Endothelial cell of umbilical vein (primary cell): ENCODE data around the gene ARNT2. TPM values are rescaled to one million over a fixed set of nuclear protein-coding genes. Genes with fewer than 3 reads are reported as not detected.

ENCODE experiments used
- BruUV-seq: library from RNA; stranded (reverse); fragments of 400-500 nt; replicated peaks from 2 replicates; lab custom pipeline; 2021; lab: Mats Ljungman, UMichigan
- CTCF ChIA-PET: fragments of 300-600, 350-600 bp; sonication (Branson Sonifier 250); formaldehyde crosslinking; loops from one replicate; lab custom pipeline; 2021; ENCODE audit warnings: antibody characterized with exemption, inconsistent platforms; lab: Charles Lee
- POLR2A ChIA-PET: fragments of 300-600, 350-600 bp; sonication (Branson Sonifier 250); formaldehyde crosslinking; loops from one replicate; lab custom pipeline; 2021; ENCODE audit warnings: antibody characterized with exemption, inconsistent platforms; lab: Charles Lee
- DNase-seq: peaks from one replicate; pipeline ENCODE4 v3.0.0-alpha.2; 2011; ENCODE audit warnings: low read depth, low spot score
- FAIRE-seq: peaks from 2 replicates; lab custom pipeline; 2011; peaks lifted over from hg19 to GRCh38; lab: Jason Lieb, UNC
- H2AFZ ChIP-seq: 2 replicates; pipeline ENCODE4 v1.6.0; 2012; ENCODE audit warnings: low read depth, low read length, control low read depth, inconsistent platforms
- H3K27ac ChIP-seq: 2 replicates; pipeline ENCODE4 v1.5.1; 2011; ENCODE audit warnings: low read depth, mild to moderate bottlenecking, control low read depth, low read length, moderate library complexity; ENCODE audit not compliant: insufficient read depth
- H3K27me3 ChIP-seq, 2 experiments: 2 replicates each; pipeline versions ENCODE4 v1.6.0 to v1.6.1; 2011; ENCODE audit warnings: low read length in 2 of 2, mixed read lengths in 1 of 2; ENCODE audit not compliant: control insufficient read depth in 2 of 2, insufficient read depth in 2 of 2
- H3K36me3 ChIP-seq, 2 experiments: 2 replicates in 1 of 2; 3 replicates in 1 of 2; pipeline ENCODE4 v1.5.1; 2011; ENCODE audit warnings: low read length in 2 of 2, mild to moderate bottlenecking in 1 of 2, moderate library complexity in 1 of 2; ENCODE audit not compliant: control insufficient read depth in 2 of 2, insufficient read depth in 2 of 2; ENCODE audit errors: extremely low read depth in 1 of 2
- H3K4me1 ChIP-seq: 3 replicates; pipeline ENCODE4 v1.5.1; 2011; ENCODE audit warnings: mild to moderate bottlenecking, low read length; ENCODE audit not compliant: control insufficient read depth, insufficient read depth; ENCODE audit errors: extremely low read depth
- H3K4me2 ChIP-seq: 2 replicates; pipeline ENCODE4 v1.6.1; 2011; ENCODE audit warnings: low read length, control low read depth, mixed read lengths; ENCODE audit not compliant: insufficient read depth
- H3K4me3 ChIP-seq, 3 experiments: fragments of 200-600 bp in 1 of 3; sonication (generic), shearing (Covaris generic) in 1 of 3; replicated peaks in 1 of 3; 2 replicates each; pipeline ENCODE4 v1.5.1; 2011 to 2016; ENCODE audit warnings: control low read depth in 3 of 3, low read length in 3 of 3, mild to moderate bottlenecking in 2 of 3, inconsistent platforms in 1 of 3, low read depth in 1 of 3, moderate library complexity in 1 of 3; ENCODE audit not compliant: insufficient read depth in 1 of 3
- H3K79me2 ChIP-seq: 2 replicates; pipeline ENCODE4 v1.6.0; 2012; ENCODE audit warnings: low read length, inconsistent platforms; ENCODE audit not compliant: control insufficient read depth, insufficient read depth
- H3K9ac ChIP-seq: replicated peaks from 2 replicates; pipeline ENCODE3; 2011; ENCODE audit warnings: low read length, control low read depth; ENCODE audit not compliant: insufficient read depth; ENCODE audit errors: extremely low read depth
- H3K9me1 ChIP-seq: replicated peaks from 3 replicates; pipeline ENCODE4 v1.6.0; 2011; ENCODE audit warnings: mild to moderate bottlenecking, low read length; ENCODE audit not compliant: control insufficient read depth, insufficient read depth; ENCODE audit errors: extremely low read depth
- H3K9me3 ChIP-seq: replicated peaks from 2 replicates; pipeline ENCODE4 v1.5.1; 2012; ENCODE audit warnings: low read length, inconsistent platforms; ENCODE audit not compliant: control insufficient read depth, insufficient read depth
- H4K20me1 ChIP-seq: replicated peaks from 2 replicates; pipeline ENCODE3; 2011; ENCODE audit warnings: mild to moderate bottlenecking, low read length; ENCODE audit not compliant: control insufficient read depth, insufficient read depth; ENCODE audit errors: extremely low read depth
- EZH2 ChIP-seq: IDR thresholded peaks from 2 replicates; pipeline ENCODE4 v1.6.1; 2012; ENCODE audit warnings: borderline replicate concordance, low read depth, mild to moderate bottlenecking, moderate library complexity, low read length, inconsistent platforms; ENCODE audit not compliant: severe bottlenecking
- FOS ChIP-seq: IDR thresholded peaks from 2 replicates; pipeline ENCODE4 v1.6.1; 2011; ENCODE audit warnings: mild to moderate bottlenecking, low read length, moderate library complexity, borderline replicate concordance; ENCODE audit not compliant: insufficient read depth
- GATA2 ChIP-seq: IDR thresholded peaks from 2 replicates; pipeline ENCODE4 v1.7.0; 2011; ENCODE audit warnings: low read depth, mild to moderate bottlenecking, moderate library complexity, mixed read lengths, low read length; ENCODE audit not compliant: insufficient read length, insufficient read depth
- JUN ChIP-seq: IDR thresholded peaks from 2 replicates; pipeline ENCODE4 v1.6.1; 2011; ENCODE audit warnings: borderline replicate concordance, low read depth; ENCODE audit not compliant: insufficient read length, insufficient read depth
- MYC ChIP-seq: IDR thresholded peaks from one replicate; pipeline ENCODE4 v1.6.1; 2011; ENCODE audit warnings: mild to moderate bottlenecking, low read depth, low read length
- POLR2A ChIP-seq: IDR thresholded peaks from 2 replicates; pipeline ENCODE4 v1.6.1; 2012; ENCODE audit warnings: low read depth, mild to moderate bottlenecking, control low read depth, low read length
- POLR2AphosphoS5 ChIP-seq: IDR thresholded peaks from 2 replicates; pipeline ENCODE4 v1.6.1; 2012; ENCODE audit warnings: low read depth, mild to moderate bottlenecking, control low read depth, low read length, moderate library complexity; ENCODE audit not compliant: insufficient read depth
- dilution Hi-C: fragments of 300-500 bp; cut with MboI; formaldehyde crosslinking; loops from one replicate; pipeline ENCODE4 v1.15.0; 2019; ENCODE audit warnings: low sequenced_read_pairs; ENCODE audit not compliant: extremely low pct_ligation_motif_present
- intact Hi-C: fragments of 100-400 bp; cut with micrococcal nuclease; formaldehyde crosslinking; loops from one replicate; pipeline ENCODE4 v1.10.0; 2022
- polyA plus RNA-seq, 4 experiments: library from polyadenylated mRNA; depleted of rRNA in 3 of 4; stranded (reverse) in 3 of 4; unstranded in 1 of 4; fragments of >200 nt; gene quantifications; 2 replicates each; pipeline versions ENCODE4 v1.2.1 to v1.2.3, GENCODE V29; 2011 to 2012; ENCODE audit warnings: missing spikeins in 1 of 4
- total RNA-seq: library from RNA; stranded (reverse); gene quantifications from 2 replicates; pipeline ENCODE4 v1.2.3, GENCODE V29; 2021
- TF ChIP-seq, protein P1 (sequence below): IDR thresholded peaks from 2 replicates; pipeline ENCODE4 v1.6.1; 2011; ENCODE audit not compliant: insufficient read depth, insufficient read length
- TF ChIP-seq, protein P2 (sequence below), 2 donors: IDR thresholded peaks; 1 replicate in 1 of 2; 2 replicates in 1 of 2; pipeline ENCODE4 v1.5.1; 2011; ENCODE audit warnings: low read length in 2 of 2, mild to moderate bottlenecking in 2 of 2, moderate library complexity in 2 of 2, control low read depth in 1 of 2, inconsistent platforms in 1 of 2, low read depth in 1 of 2; ENCODE audit not compliant: insufficient read depth in 1 of 2; ENCODE audit errors: extremely low read depth in 1 of 2

Gene ARNT2
- total and polyA plus RNA-seq, 2 donors (not counting 3 experiments of a cell fraction or from before 2014, with no cell fraction given): 0.03 to 0.20 TPM

DNA sequence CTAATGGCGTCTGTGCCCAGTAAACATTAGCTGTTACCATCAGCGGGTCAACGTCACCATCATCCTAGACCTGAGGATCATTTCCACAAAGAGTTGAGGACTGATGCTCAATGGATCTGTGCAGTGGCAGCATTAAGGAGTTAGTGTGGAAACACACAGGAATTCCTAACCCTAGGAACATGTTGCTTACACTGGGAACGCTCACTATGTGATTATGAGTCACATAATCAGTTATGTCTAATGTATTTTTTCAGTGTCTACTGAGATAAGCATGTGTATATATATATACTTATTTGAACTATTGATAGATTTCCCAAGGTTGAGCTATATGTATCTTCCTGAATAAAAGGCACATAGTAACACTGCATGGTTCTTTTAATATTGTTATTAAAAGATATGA is 19.0 kb downstream of the ARNT2 start:
- H2AFZ ChIP-seq: no peak overlapping the region
- FAIRE-seq: no peak
- dilution Hi-C loops (no loop called here), intact Hi-C loops (no loop called here)
- H3K9me1 ChIP-seq: no peaks in the 10 kb centered on the region
- peaks cover 0 to 4% of the 10 kb centered on the region in 2 experiments for H3K27me3 ChIP-seq
- no peak overlapping the region for H3K27ac ChIP-seq
- ChIA-PET CTCF (no interaction called here), POLR2A (no interaction called here)
- no peaks in the 10 kb centered on the region for H3K79me2 ChIP-seq
- no peaks in the 10 kb centered on the region for H3K9me3 ChIP-seq
- H3K9ac ChIP-seq: no peak overlapping the region
- no peaks in the 10 kb centered on the region for H3K36me3 ChIP-seq
- H3K4me2 ChIP-seq: no peak overlapping the region
- no peaks in the 10 kb centered on the region for H4K20me1 ChIP-seq
- no peak overlapping the region for H3K4me3 ChIP-seq
- no peaks in the 10 kb centered on the region for H3K4me1 ChIP-seq
- no peak for DNase-seq
- TF ChIP-seq POLR2A (no peak), JUN (no peak), POLR2AphosphoS5 (no peak), MYC (no peak), FOS (no peak), GATA2 (no peak), EZH2 (no peak)
- TF ChIP-seq, protein P1, sequence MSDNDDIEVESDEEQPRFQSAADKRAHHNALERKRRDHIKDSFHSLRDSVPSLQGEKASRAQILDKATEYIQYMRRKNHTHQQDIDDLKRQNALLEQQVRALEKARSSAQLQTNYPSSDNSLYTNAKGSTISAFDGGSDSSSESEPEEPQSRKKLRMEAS: no peak
- TF ChIP-seq, protein P2, sequence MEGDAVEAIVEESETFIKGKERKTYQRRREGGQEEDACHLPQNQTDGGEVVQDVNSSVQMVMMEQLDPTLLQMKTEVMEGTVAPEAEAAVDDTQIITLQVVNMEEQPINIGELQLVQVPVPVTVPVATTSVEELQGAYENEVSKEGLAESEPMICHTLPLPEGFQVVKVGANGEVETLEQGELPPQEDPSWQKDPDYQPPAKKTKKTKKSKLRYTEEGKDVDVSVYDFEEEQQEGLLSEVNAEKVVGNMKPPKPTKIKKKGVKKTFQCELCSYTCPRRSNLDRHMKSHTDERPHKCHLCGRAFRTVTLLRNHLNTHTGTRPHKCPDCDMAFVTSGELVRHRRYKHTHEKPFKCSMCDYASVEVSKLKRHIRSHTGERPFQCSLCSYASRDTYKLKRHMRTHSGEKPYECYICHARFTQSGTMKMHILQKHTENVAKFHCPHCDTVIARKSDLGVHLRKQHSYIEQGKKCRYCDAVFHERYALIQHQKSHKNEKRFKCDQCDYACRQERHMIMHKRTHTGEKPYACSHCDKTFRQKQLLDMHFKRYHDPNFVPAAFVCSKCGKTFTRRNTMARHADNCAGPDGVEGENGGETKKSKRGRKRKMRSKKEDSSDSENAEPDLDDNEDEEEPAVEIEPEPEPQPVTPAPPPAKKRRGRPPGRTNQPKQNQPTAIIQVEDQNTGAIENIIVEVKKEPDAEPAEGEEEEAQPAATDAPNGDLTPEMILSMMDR (IDR thresholded peaks at IDR 0.05; ENCODE audit: extremely low read depth in 1 of 2, insufficient read depth in 1 of 2, low read depth in 1 of 2, low read length in 2 of 2): no peak
- no TSS peak for BruUV-seq
